CD4-positive, alpha-beta T cell (primary cell): ENCODE results near the gene SH3BP2. TPM values are rescaled to one million over a fixed set of nuclear protein-coding genes. Genes with fewer than 3 reads are reported as not detected.

Experiments
- ATAC-seq: fragments of 200-7000 bp; cut with Tn5 transposase; one replicate; pipeline ENCODE4 v1.10.0; 2022; ENCODE audit warnings: mild to moderate bottlenecking; ENCODE audit not compliant: poor library complexity
- CTCF ChIA-PET: fragments of 350-600 bp; sonication (Branson Sonifier 250); formaldehyde crosslinking; loops from one replicate; lab custom pipeline; 2021; ENCODE audit warnings: antibody characterized with exemption, inconsistent platforms; lab: Charles Lee
- POLR2A ChIA-PET: fragments of 350-600 bp; sonication (Branson Sonifier 250); formaldehyde crosslinking; loops from one replicate; lab custom pipeline; 2021; ENCODE audit warnings: antibody characterized with exemption, inconsistent platforms; lab: Charles Lee
- DNase-seq, 14 experiments: peaks; one replicate each; pipeline ENCODE4 v3.0.0-alpha.2; 2013 to 2020; ENCODE audit warnings: mixed read lengths in 2 of 14
- H3K27ac ChIP-seq, 2 donors: one replicate each; pipeline versions ENCODE4 v1.5.1 to v1.7.0; 2013; ENCODE audit warnings: low read length in 2 of 2, low read depth in 1 of 2, mild to moderate bottlenecking in 1 of 2
- H3K27me3 ChIP-seq, 2 experiments: 1 replicate in 1 of 2; 2 replicates in 1 of 2; pipeline versions ENCODE4 v1.6.1 to v1.7.0; 2013; ENCODE audit warnings: low read length in 2 of 2, control low read depth in 1 of 2, mild to moderate bottlenecking in 1 of 2, moderate library complexity in 1 of 2; ENCODE audit not compliant: insufficient read depth in 2 of 2, control insufficient read depth in 1 of 2
- H3K36me3 ChIP-seq: one replicate; pipeline ENCODE4 v1.6.1; 2013; ENCODE audit warnings: low read length, control low read depth; ENCODE audit not compliant: insufficient read depth
- H3K4me1 ChIP-seq: one replicate; pipeline ENCODE4 v1.6.1; 2013; ENCODE audit warnings: low read length, control low read depth; ENCODE audit not compliant: insufficient read depth
- H3K4me3 ChIP-seq: one replicate; pipeline ENCODE4 v1.5.1; 2013; ENCODE audit warnings: mild to moderate bottlenecking, low read length, moderate library complexity
- H3K9me3 ChIP-seq, 2 experiments: 1 replicate in 1 of 2; 2 replicates in 1 of 2; pipeline versions ENCODE4 v1.6.1 to v1.7.0; 2013; ENCODE audit warnings: low read length in 2 of 2, mild to moderate bottlenecking in 2 of 2, control low read depth in 1 of 2, moderate library complexity in 1 of 2; ENCODE audit not compliant: control insufficient read depth in 1 of 2, insufficient read depth in 1 of 2
- H3K27ac Mint-ChIP-seq: one replicate; pipeline ENCODE4 v1.8.0; 2020; ENCODE audit warnings: mixed read lengths
- H3K27me3 Mint-ChIP-seq: one replicate; pipeline ENCODE4 v1.8.0; 2021; ENCODE audit warnings: mixed read lengths
- H3K36me3 Mint-ChIP-seq: one replicate; pipeline ENCODE4 v1.8.0; 2021; ENCODE audit warnings: low read depth, mixed read lengths
- H3K4me1 Mint-ChIP-seq: one replicate; pipeline ENCODE4 v1.8.0; 2021; ENCODE audit warnings: low read depth, mixed read lengths
- H3K4me3 Mint-ChIP-seq: one replicate; pipeline ENCODE4 v1.8.0; 2020; ENCODE audit warnings: mild to moderate bottlenecking, mixed read lengths
- H3K9me3 Mint-ChIP-seq: one replicate; pipeline ENCODE4 v1.8.0; 2020; ENCODE audit warnings: mixed read lengths
- intact Hi-C, 2 experiments: fragments of 100-400 bp; cut with DNase I in 1 of 2; cut with micrococcal nuclease in 1 of 2; formaldehyde crosslinking; loops; one replicate each; pipeline versions ENCODE4 v1.15.1 to v1.9.0; 2023 to 2025; cut with DNase I, micrococcal nuclease
- total RNA-seq, 174 experiments: library from RNA in 2 of 174; stranded (reverse) in 2 of 174; gene quantifications; one replicate each; pipeline ENCODE4 v1.2.3 and lab custom pipeline; 2021 to 2026
- TF ChIP-seq, protein P1 (sequence below): fragments of 200-600 bp; IDR thresholded peaks from one replicate; pipeline ENCODE4 v1.8.0; 2022; ENCODE audit warnings: antibody characterized with exemption, mild to moderate bottlenecking

Gene SH3BP2
- total RNA-seq, 2 experiments from 2014 or later = 30.1 to 30.5 TPM

DNA sequence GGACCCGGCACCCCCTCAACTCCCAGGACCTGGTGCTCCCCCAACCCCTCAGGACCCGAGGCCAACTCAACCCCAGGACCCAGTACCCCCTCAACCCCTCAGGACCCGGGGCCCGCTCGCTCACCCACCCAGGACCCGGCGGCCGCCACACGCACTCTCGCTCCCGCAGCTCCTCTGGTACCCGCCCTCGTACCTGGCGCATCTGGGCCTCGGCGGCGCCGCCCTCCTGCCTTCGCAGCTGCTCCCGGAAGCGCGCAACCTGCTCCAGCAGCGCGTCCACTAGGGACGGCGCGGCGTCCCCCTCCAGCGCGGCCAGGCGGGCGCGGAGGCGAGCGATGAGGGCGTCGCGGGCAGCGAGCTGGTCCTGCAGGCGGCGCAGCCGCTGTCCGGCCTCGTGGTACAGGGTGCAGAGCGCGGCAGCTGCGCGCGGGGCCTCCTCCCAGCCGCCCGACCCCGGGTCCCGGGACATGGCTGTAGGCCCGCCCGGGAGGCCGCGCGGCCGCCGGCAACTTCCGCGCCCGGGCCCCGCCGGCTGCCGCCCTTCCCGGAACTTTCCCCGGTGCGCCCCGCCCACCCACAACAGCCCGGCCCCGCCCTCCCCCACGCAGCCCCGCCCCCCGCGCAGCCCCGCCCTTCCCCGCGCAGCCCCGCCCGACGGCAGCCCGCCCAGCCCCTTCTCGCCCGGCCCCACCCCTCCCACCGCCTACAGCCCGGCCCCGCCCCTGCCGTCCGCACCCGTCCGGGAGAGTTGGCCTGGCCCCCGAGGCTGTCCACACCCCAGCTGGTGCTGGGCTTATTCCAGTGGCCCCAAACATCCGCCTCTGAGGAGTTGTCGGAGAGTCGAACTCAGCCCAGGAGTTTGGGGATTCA lies 36.8 kb upstream of the SH3BP2 start, which contains the start of gene TNIP2:
TSS of gene TNIP2 (minus strand) at position 516 of the 870 bp plus-strand sequence. CDS start at position 469, 47 bp downstream.
- Histone ChIP-seq H3K27me3 (no peaks in the 10 kb centered on the region), H3K4me1 (peaks cover 33% of the 10 kb centered on the region), H3K9me3 (no peaks in the 10 kb centered on the region), H3K36me3 (peaks cover 11% of the 10 kb centered on the region), H3K4me3 (peak within 1 kb of the TSS; percentile 68), H3K27ac (peak within 1 kb of the TSS; percentile 29 to 56)
- intact Hi-C loops = loop anchor here (2.0 to 5.0 kb wide), 7 partner anchors 36 to 514 kb away; partner anchors contain the start of genes GRK4 (in 2 of the 2), NOP14 (in 2 of the 2), ADD1 (in 1 of the 2) and FAM193A (in 1 of the 2)
- no peaks in the 10 kb centered on the region for H3K9me3 Mint-ChIP-seq
- POLR2A ChIA-PET = interaction anchor here (0.7 to 1.7 kb wide), 19 partner anchors 10 to 318 kb away, joined by 3 to 9 read pairs (median 4); partner anchors contain the start of genes ADD1, GRK4 and NOP14
- peak within 1 kb of the TSS; percentile 73 for H3K27ac Mint-ChIP-seq
- DNase-seq (peak; percentile 63 to 91 (median 76)), ATAC-seq (peak; percentile 78)
- CTCF ChIA-PET = interaction anchor here (0.6 to 1.4 kb wide), 5 partner anchors 8 to 301 kb away, joined by 3 to 4 read pairs (median 3); no protein-coding TSS in a partner anchor
- H3K36me3 Mint-ChIP-seq = no peaks in the 10 kb centered on the region
- TF ChIP-seq, protein P1, sequence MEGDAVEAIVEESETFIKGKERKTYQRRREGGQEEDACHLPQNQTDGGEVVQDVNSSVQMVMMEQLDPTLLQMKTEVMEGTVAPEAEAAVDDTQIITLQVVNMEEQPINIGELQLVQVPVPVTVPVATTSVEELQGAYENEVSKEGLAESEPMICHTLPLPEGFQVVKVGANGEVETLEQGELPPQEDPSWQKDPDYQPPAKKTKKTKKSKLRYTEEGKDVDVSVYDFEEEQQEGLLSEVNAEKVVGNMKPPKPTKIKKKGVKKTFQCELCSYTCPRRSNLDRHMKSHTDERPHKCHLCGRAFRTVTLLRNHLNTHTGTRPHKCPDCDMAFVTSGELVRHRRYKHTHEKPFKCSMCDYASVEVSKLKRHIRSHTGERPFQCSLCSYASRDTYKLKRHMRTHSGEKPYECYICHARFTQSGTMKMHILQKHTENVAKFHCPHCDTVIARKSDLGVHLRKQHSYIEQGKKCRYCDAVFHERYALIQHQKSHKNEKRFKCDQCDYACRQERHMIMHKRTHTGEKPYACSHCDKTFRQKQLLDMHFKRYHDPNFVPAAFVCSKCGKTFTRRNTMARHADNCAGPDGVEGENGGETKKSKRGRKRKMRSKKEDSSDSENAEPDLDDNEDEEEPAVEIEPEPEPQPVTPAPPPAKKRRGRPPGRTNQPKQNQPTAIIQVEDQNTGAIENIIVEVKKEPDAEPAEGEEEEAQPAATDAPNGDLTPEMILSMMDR = no peak
- no peaks in the 10 kb centered on the region for H3K27me3 Mint-ChIP-seq
- peaks cover 31% of the 10 kb centered on the region for H3K4me1 Mint-ChIP-seq
- peak within 1 kb of the TSS; percentile 90 for H3K4me3 Mint-ChIP-seq

DNA sequence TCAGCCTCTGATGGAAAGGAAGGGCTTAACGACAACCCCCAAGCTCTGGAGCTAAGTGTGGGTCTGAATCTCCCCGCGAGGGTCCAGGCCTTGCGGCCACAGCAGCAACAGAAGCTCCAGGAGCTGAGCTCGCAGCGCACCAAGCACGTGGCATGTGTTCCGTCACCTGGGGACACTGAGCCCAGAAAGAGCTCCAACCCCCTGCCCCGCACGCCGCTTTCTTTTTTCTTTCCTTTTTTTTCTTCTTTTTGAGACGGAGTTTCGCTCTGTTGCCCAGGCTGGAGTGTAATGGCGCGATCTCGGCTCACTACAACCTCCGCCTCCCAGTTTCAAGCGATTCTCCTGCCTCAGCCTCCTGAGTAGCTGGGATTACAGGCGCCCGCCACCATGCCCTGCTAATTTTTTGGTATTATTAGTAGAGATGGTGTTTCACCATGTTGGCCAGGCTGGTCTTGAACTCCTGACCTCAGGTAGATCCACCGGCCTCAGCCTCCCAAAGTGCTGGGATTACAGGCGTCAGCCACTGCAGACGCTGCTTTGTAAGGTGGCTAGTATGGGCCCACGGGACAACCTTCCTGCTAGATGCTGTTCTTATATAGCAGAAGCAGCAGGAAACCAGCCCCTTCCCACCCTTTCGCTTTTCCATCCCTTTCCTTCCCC lies 36.1 kb upstream of the SH3BP2 start:
- H3K36me3 ChIP-seq = peaks cover 10% of the 10 kb centered on the region
- Mint-ChIP-seq H3K4me3 (peak overlapping the region; percentile 87), H3K27ac (peak overlapping the region; percentile 66), H3K27me3 (no peaks in the 10 kb centered on the region), H3K4me1 (peaks cover 31% of the 10 kb centered on the region), H3K9me3 (no peaks in the 10 kb centered on the region), H3K36me3 (no peaks in the 10 kb centered on the region)
- no peaks in the 10 kb centered on the region for H3K9me3 ChIP-seq
- TF ChIP-seq, protein P1 = no peak
- DNase-seq (peak in 1 of 14 experiments; percentile 27), ATAC-seq (no peak)
- no peaks in the 10 kb centered on the region for H3K27me3 ChIP-seq
- peak overlapping the region; percentile 52 for H3K4me3 ChIP-seq
- CTCF ChIA-PET = interaction anchor here (1.1 kb wide), 1 partner anchor 207 kb away, joined by 3 read pairs; the partner anchor contains the start of genes GRK4 and NOP14
- H3K27ac ChIP-seq = peak overlapping the region in 1 of 2 donors; percentile 29
- H3K4me1 ChIP-seq = peaks cover 33% of the 10 kb centered on the region
- intact Hi-C loops = loop anchor here (2.0 to 5.0 kb wide), 7 partner anchors 35 to 515 kb away; partner anchors contain the start of genes GRK4 (in 2 of the 2), NOP14 (in 2 of the 2), ADD1 (in 1 of the 2) and FAM193A (in 1 of the 2)
- POLR2A ChIA-PET = interaction anchor here (1.5 to 1.7 kb wide), 4 partner anchors 27 to 179 kb away, joined by 3 to 9 read pairs (median 4); no protein-coding TSS in a partner anchor

DNA sequence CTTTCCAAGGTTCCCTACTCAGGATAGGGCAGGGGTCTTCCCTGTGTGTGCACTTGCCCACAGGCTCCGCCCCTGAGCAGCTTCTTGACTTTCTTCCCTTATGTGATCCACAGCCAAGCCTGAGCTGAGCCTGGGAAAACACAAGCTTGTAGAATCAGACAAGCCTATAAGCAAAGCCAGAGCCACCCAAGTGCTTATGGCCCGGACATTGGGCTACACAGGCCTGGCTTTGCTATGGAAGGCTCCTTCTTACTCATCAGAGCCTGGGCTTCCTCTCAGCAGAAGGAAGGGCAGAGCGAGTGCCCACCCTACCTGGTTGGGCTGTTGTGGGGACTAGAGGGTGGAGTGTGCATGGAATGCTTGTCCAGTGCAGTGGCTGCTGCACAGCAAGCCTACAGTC lies 35.5 kb upstream of the SH3BP2 start:
- TF ChIP-seq, protein P1 = no peak
- no peak overlapping the region for H3K4me3 ChIP-seq
- DNase-seq = peak in 1 of 14 experiments; percentile 29
- Mint-ChIP-seq H3K9me3 (no peaks in the 10 kb centered on the region), H3K4me3 (peak overlapping the region; percentile 87), H3K4me1 (peaks cover 29% of the 10 kb centered on the region), H3K36me3 (no peaks in the 10 kb centered on the region), H3K27me3 (no peaks in the 10 kb centered on the region), H3K27ac (peak overlapping the region; percentile 66)
- H3K36me3 ChIP-seq = peaks cover 5% of the 10 kb centered on the region
- H3K9me3 ChIP-seq = no peaks in the 10 kb centered on the region
- POLR2A ChIA-PET = no interaction called here
- H3K27me3 ChIP-seq = no peaks in the 10 kb centered on the region
- intact Hi-C loops = loop anchor here (2.0 to 5.0 kb wide), 7 partner anchors 35 to 515 kb away; partner anchors contain the start of genes GRK4 (in 2 of the 2), NOP14 (in 2 of the 2), ADD1 (in 1 of the 2) and FAM193A (in 1 of the 2)
- H3K27ac ChIP-seq = no peak overlapping the region
- ATAC-seq = no peak
- CTCF ChIA-PET = interaction anchor here (1.1 kb wide), 1 partner anchor 206 kb away, joined by 3 read pairs; the partner anchor contains the start of genes GRK4 and NOP14
- H3K4me1 ChIP-seq = peaks cover 28% of the 10 kb centered on the region
